Measurements from ENCODE around the gene PELI1.
A peak's percentile ranks its signal among the peaks of the same experiment; 100 is the strongest.

Gene PELI1

DNA sequence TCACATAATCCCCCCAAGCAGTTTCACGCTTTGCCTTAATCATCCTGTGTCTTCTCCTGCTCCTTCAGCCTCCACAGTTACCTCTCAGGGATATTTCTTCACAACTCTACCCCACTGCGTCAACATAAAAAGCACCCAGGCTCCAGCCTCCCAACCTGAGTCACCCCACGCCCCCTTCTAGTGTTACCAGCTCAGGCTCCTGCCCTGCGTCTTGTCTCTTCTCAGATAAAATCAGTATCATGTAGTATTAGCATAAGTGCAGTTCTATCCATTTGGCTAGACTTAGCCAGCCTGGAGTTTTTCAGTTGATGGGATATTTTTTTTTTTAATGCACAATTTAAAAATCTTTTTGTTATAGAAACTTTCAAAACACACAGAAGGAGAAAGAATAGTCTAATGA, 9.6 kb upstream of the PELI1 start:
- Histone ChIP-seq H3K27me3 (ENCODE audit: control insufficient read depth in 1 of 2, insufficient read depth in 2 of 2, low read length in 2 of 2) (no peaks in the 10 kb centered on the region), H3K4me1 (ENCODE audit: control insufficient read depth, insufficient read depth, low read length) (no peaks in the 10 kb centered on the region), H3K9me3 (ENCODE audit: control insufficient read depth in 2 of 2, low read length in 2 of 2) (no peaks in the 10 kb centered on the region), H3K4me3 (ENCODE audit: low read length in 2 of 2) (no peak overlapping the region), H3K9ac (ENCODE audit: low read length in 2 of 2) (no peak overlapping the region), H3K36me3 (ENCODE audit: control insufficient read depth in 2 of 2, insufficient read depth in 2 of 2, low read length in 2 of 2) (no peaks in the 10 kb centered on the region), H3K27ac (ENCODE audit: low read length) (no peak overlapping the region)

DNA sequence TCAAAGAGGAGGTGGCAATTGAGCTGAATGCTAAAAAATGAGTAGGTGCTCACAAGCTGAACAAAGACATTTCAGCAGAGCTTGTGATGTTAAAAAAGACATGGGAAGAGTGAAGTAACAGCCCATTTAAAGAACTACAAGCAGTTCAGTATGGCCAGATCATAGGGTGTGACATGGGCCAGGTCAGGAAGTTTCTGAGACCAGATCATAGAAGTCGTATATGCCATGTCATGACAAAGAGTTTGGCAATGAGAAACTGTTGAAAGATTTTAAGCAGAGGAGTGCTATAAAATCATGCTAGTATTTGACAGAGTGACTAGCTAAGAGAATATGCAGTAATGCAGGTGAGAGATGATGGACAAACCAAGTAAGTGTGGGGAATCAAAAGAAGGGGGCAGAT, 7.3 kb upstream of the PELI1 start:
- no peak overlapping the region for H3K27ac ChIP-seq (ENCODE audit: low read length)
- H3K36me3 ChIP-seq (ENCODE audit: control insufficient read depth in 2 of 2, insufficient read depth in 2 of 2, low read length in 2 of 2) = no peaks in the 10 kb centered on the region

DNA sequence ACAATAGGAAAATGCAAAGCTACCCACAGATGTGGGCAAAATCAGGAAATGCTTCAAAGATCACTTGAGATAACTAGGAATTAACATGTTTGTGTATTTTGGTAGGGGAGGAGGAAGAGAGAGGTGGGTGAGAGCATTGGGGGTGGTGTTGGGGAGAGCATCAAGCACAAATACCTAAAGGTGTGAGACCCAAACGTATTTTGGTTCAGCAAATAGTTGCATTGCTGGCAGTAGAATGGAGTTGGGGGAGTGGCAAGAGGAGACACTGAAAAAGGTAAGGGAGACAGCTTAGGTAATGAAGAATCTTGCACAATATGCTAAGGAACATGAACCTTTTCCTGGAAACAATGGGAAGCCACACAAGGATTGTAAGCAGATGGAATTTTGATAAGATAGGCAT, 1.5 kb upstream of the PELI1 start:
- no peaks in the 10 kb centered on the region for H3K36me3 ChIP-seq (ENCODE audit: control insufficient read depth in 2 of 2, insufficient read depth in 2 of 2, low read length in 2 of 2)
- peaks cover 4% of the 10 kb centered on the region for H3K4me1 ChIP-seq (ENCODE audit: control insufficient read depth, insufficient read depth, low read length)
- H3K9me3 ChIP-seq (ENCODE audit: control insufficient read depth in 2 of 2, low read length in 2 of 2) = no peaks in the 10 kb centered on the region
- H3K27ac ChIP-seq (ENCODE audit: low read length) = no peak overlapping the region
- no peaks in the 10 kb centered on the region for H3K27me3 ChIP-seq (ENCODE audit: control insufficient read depth in 1 of 2, insufficient read depth in 2 of 2, low read length in 2 of 2)
- no peak overlapping the region for H3K4me3 ChIP-seq (ENCODE audit: low read length in 2 of 2)
- no peak overlapping the region for H3K9ac ChIP-seq (ENCODE audit: low read length in 2 of 2)

More for the DNA sequence above, 7.3 kb upstream of the PELI1 start:
- Histone ChIP-seq H3K27me3 (ENCODE audit: control insufficient read depth in 1 of 2, insufficient read depth in 2 of 2, low read length in 2 of 2) (no peaks in the 10 kb centered on the region), H3K4me3 (ENCODE audit: low read length in 2 of 2) (no peak overlapping the region), H3K9me3 (ENCODE audit: control insufficient read depth in 2 of 2, low read length in 2 of 2) (no peaks in the 10 kb centered on the region), H3K9ac (ENCODE audit: low read length in 2 of 2) (no peak overlapping the region), H3K4me1 (ENCODE audit: control insufficient read depth, insufficient read depth, low read length) (no peaks in the 10 kb centered on the region)

DNA sequence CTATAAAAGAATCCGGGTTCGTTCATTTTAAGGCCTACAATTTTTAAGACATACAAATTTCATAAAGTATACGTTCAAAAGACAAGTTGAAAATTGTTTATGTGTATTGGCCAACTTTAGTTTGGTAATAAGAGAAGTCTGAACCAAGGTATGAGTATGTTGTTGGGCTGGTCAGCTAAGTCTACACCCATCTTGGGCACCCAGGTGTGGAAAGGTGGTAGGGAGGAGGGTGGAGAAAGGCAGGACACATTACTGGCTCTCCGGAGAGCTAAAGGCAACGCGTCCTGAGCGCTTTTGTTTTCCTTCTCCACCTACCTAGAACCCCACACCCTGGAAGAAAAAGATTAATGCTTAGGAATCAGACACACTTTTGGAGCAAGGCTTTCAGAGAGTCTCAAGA, 899 bp upstream of the PELI1 start:
- Histone ChIP-seq H3K4me1 (ENCODE audit: control insufficient read depth, insufficient read depth, low read length) (peaks cover 9% of the 10 kb centered on the region), H3K27ac (ENCODE audit: low read length) (no peak overlapping the region), H3K9ac (ENCODE audit: low read length in 2 of 2) (no peak overlapping the region), H3K36me3 (ENCODE audit: control insufficient read depth in 2 of 2, insufficient read depth in 2 of 2, low read length in 2 of 2) (no peaks in the 10 kb centered on the region), H3K4me3 (ENCODE audit: low read length in 2 of 2) (no peak overlapping the region), H3K27me3 (ENCODE audit: control insufficient read depth in 1 of 2, insufficient read depth in 2 of 2, low read length in 2 of 2) (no peaks in the 10 kb centered on the region), H3K9me3 (ENCODE audit: control insufficient read depth in 2 of 2, low read length in 2 of 2) (no peaks in the 10 kb centered on the region)

DNA sequence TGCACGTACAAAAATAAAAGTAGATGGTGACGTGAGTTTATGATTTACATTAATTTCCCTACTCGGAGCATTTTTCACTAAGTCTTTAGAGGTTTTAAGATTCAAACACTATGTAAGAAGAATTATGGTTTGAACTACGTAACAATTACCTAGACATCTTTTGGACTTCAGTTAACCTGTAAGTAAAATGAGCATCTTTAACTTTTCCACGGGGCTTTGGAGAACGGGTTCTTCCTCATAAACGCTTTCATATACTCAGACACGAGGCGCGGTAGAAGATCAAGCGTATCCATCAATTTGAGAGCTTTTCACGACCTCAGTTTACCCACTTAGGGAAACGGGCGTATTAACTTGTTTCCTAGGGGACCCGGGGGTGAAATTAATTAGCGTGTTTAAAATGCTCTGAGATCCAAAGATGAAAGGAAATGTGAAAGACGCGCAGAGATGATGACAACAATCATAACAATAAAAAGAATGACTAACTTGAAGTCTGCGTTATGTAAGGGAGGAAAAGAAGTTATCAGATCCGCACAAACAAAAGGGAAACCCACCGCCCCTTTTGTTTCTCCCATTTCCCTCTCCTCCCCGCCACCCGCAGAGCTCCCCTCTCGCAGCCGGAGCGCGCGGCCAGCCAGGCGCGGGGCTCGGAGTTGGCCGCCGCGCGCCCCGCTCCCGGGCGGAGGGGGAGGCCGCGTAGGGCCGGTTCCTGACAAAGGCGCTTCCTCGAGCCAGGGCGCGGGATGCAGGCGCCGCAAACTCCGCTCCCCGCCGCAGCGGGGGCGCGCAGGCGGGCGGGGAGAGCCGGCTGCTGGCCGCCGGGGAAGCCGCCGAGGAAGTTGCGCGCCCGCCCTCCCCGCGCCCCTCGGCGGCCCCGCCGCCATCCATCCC, 807 bp downstream of the PELI1 start:
- Histone ChIP-seq H3K4me3 (ENCODE audit: low read length in 2 of 2) (peak overlapping the region; percentile 79 to 93), H3K27ac (ENCODE audit: low read length) (peak overlapping the region; percentile 81), H3K4me1 (ENCODE audit: control insufficient read depth, insufficient read depth, low read length) (peaks cover 13% of the 10 kb centered on the region), H3K9me3 (ENCODE audit: control insufficient read depth in 2 of 2, low read length in 2 of 2) (no peaks in the 10 kb centered on the region), H3K36me3 (ENCODE audit: control insufficient read depth in 2 of 2, insufficient read depth in 2 of 2, low read length in 2 of 2) (no peaks in the 10 kb centered on the region), H3K27me3 (ENCODE audit: control insufficient read depth in 1 of 2, insufficient read depth in 2 of 2, low read length in 2 of 2) (no peaks in the 10 kb centered on the region), H3K9ac (ENCODE audit: low read length in 2 of 2) (peak overlapping the region; percentile 75 to 90)

DNA sequence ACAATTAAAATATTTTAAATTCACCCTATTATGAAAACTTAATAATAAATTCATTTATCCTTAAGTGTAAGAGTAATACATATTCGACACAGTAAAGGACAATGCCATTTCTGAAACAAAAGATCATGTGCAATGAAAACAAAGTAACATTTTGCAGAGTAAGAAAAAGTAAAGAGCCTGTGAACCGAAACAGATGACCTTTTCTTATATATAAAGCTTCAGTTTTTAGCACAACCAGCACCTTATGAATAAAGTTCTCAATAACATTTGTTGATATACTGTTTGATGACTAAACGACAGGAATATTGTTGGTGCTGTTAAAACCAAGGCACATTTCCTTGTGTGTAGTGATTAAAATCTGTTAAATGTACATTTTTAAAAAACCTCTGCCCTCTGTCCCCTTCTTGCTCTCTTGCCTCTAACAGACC, 1.5 kb downstream of the PELI1 start:
- H3K4me1 ChIP-seq (ENCODE audit: control insufficient read depth, insufficient read depth, low read length) = peaks cover 15% of the 10 kb centered on the region
- peak overlapping the region; percentile 81 for H3K27ac ChIP-seq (ENCODE audit: low read length)
- peak overlapping the region; percentile 79 to 93 for H3K4me3 ChIP-seq (ENCODE audit: low read length in 2 of 2)
- no peaks in the 10 kb centered on the region for H3K36me3 ChIP-seq (ENCODE audit: control insufficient read depth in 2 of 2, insufficient read depth in 2 of 2, low read length in 2 of 2)
- H3K9ac ChIP-seq (ENCODE audit: low read length in 2 of 2) = peak overlapping the region; percentile 75 to 90
- H3K27me3 ChIP-seq (ENCODE audit: control insufficient read depth in 1 of 2, insufficient read depth in 2 of 2, low read length in 2 of 2) = no peaks in the 10 kb centered on the region
- H3K9me3 ChIP-seq (ENCODE audit: control insufficient read depth in 2 of 2, low read length in 2 of 2) = no peaks in the 10 kb centered on the region

DNA sequence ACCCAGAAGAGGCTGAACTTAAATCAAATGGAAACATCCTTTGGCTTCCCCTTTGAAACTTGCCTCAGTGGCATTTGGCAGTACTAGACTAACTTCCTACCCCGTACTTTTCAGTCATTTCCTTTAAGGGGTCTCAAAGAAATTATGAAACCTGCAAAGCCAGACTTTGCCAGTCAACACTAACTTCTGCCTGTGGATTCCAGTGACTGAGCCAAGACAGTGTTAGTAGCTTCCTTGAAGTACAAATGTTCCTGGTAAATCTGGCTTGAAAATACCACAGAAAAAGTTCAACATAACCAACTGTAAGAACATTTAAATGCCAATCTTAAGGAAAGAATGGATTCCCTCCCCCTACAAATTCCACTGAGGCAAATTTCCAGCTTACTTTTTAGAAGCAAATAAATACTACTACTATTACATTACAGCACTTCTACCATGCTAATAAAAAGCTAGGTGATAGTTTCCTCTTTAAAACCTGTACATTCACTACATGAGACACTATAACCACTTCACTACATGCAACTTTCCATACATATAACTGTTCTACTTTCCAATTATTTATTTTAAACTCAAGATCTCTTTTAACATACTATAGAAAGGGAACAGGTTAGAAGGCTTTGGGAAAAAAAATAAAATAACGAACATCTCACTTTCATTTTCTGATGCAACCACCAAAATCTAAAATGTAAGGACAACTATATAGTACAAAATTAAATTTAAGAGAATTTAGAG, 2.4 kb downstream of the PELI1 start:
- peak overlapping the region; percentile 47 to 90 for H3K9ac ChIP-seq (ENCODE audit: low read length in 2 of 2)
- H3K4me3 ChIP-seq (ENCODE audit: low read length in 2 of 2) = peak overlapping the region; percentile 51 to 79
- no peaks in the 10 kb centered on the region for H3K27me3 ChIP-seq (ENCODE audit: control insufficient read depth in 1 of 2, insufficient read depth in 2 of 2, low read length in 2 of 2)
- no peaks in the 10 kb centered on the region for H3K36me3 ChIP-seq (ENCODE audit: control insufficient read depth in 2 of 2, insufficient read depth in 2 of 2, low read length in 2 of 2)
- no peaks in the 10 kb centered on the region for H3K9me3 ChIP-seq (ENCODE audit: control insufficient read depth in 2 of 2, low read length in 2 of 2)
- H3K4me1 ChIP-seq (ENCODE audit: control insufficient read depth, insufficient read depth, low read length) = peaks cover 15% of the 10 kb centered on the region
- H3K27ac ChIP-seq (ENCODE audit: low read length) = peak overlapping the region; percentile 19

DNA sequence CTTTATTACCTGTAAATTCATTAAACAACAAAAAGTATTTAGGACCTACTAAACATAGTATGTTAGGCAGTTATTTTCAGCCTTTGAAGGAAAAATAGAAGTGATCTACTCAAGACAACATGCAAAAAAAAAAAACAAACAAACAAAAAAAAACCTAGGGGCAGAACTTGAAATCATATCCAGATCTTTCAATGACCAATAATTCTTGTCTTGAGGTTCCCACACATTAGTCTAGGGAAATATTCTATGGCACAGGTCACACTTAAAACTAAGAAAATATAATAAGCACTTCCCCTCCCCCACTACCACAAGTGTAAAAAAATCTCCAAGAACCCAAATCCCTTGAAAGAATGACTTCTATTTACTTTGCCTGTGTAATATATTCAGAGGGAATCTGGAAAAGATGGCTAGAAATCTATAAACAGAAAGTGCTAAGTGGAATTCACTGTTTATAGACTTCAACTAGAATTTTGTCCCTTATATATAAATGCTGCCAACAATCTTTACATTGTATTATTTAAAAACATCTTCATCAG, 3.5 kb downstream of the PELI1 start:
- peaks cover 15% of the 10 kb centered on the region for H3K4me1 ChIP-seq (ENCODE audit: control insufficient read depth, insufficient read depth, low read length)
- H3K9ac ChIP-seq (ENCODE audit: low read length in 2 of 2) = no peak overlapping the region
- no peaks in the 10 kb centered on the region for H3K36me3 ChIP-seq (ENCODE audit: control insufficient read depth in 2 of 2, insufficient read depth in 2 of 2, low read length in 2 of 2)
- no peak overlapping the region for H3K27ac ChIP-seq (ENCODE audit: low read length)
- H3K4me3 ChIP-seq (ENCODE audit: low read length in 2 of 2) = no peak overlapping the region
- H3K27me3 ChIP-seq (ENCODE audit: control insufficient read depth in 1 of 2, insufficient read depth in 2 of 2, low read length in 2 of 2) = no peaks in the 10 kb centered on the region
- no peaks in the 10 kb centered on the region for H3K9me3 ChIP-seq (ENCODE audit: control insufficient read depth in 2 of 2, low read length in 2 of 2)

DNA sequence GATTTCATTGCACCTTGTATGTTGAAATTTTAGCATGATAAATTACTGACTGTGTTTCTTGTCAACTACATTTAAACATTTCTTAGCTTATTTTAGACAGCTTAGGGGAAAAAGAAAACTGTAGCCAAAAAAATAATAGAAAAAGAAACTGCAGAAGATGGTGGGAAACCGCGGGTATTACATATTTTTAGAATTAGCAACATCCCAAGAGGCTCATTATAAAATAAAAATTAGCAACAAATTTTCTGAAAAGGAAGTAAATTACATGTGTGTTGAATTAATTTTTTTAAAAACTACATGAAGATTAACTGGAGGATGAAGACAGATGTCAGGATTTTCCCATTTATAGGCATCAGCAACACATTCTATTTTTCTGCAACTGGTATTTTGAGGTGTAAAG, 4.3 kb downstream of the PELI1 start:
- no peaks in the 10 kb centered on the region for H3K36me3 ChIP-seq (ENCODE audit: control insufficient read depth in 2 of 2, insufficient read depth in 2 of 2, low read length in 2 of 2)
- no peaks in the 10 kb centered on the region for H3K9me3 ChIP-seq (ENCODE audit: control insufficient read depth in 2 of 2, low read length in 2 of 2)
- peak overlapping the region in 1 of 2 donors; percentile 24 for H3K4me3 ChIP-seq (ENCODE audit: low read length in 2 of 2)
- peaks cover 15% of the 10 kb centered on the region for H3K4me1 ChIP-seq (ENCODE audit: control insufficient read depth, insufficient read depth, low read length)
- H3K27ac ChIP-seq (ENCODE audit: low read length) = no peak overlapping the region
- no peak overlapping the region for H3K9ac ChIP-seq (ENCODE audit: low read length in 2 of 2)
- no peaks in the 10 kb centered on the region for H3K27me3 ChIP-seq (ENCODE audit: control insufficient read depth in 1 of 2, insufficient read depth in 2 of 2, low read length in 2 of 2)

DNA sequence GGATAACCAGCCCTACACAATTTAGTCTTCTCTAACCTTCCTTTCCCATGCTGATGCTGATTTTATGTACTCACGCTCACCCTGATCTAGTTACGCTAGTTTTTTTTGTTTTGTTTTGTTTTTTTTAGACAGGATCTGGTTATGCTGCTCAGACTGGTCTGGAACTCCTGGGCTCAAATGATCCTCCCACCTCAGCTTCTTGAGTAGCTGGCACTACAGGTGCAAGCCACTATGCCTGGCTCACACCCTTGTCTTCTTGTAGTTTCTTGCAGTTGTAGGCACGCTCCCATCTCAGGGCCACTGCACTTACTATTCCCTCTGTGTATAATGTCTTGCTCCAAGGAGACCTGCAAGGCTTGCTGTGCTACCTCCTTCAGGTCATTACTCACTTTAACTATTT, 6.2 kb downstream of the PELI1 start:
- Histone ChIP-seq H3K9ac (ENCODE audit: low read length in 2 of 2) (no peak overlapping the region), H3K9me3 (ENCODE audit: control insufficient read depth in 2 of 2, low read length in 2 of 2) (no peaks in the 10 kb centered on the region), H3K36me3 (ENCODE audit: control insufficient read depth in 2 of 2, insufficient read depth in 2 of 2, low read length in 2 of 2) (no peaks in the 10 kb centered on the region), H3K4me1 (ENCODE audit: control insufficient read depth, insufficient read depth, low read length) (peaks cover 15% of the 10 kb centered on the region), H3K27me3 (ENCODE audit: control insufficient read depth in 1 of 2, insufficient read depth in 2 of 2, low read length in 2 of 2) (no peaks in the 10 kb centered on the region), H3K27ac (ENCODE audit: low read length) (no peak overlapping the region), H3K4me3 (ENCODE audit: low read length in 2 of 2) (no peak overlapping the region)

All from stomach smooth muscle (tissue), 2 donors.